ENCODE results near the gene SHTN1.

Gene SHTN1

GRCh38 chr10:116891208-116891607 is 113.8 kb downstream of the SHTN1 start:
- H3K27ac ChIP-seq: no peak overlapping the region
- no peak overlapping the region for H3K4me3 ChIP-seq
- no peak for TF ChIP-seq CTCF (IDR thresholded peaks at IDR 0.05)
- no peak for DNase-seq (ENCODE audit: low spot score)

- no peak overlapping the region for H3K4me3 ChIP-seq
- no peak overlapping the region for H3K27ac ChIP-seq
- DNase-seq (ENCODE audit: low spot score): no peak
- no peak for TF ChIP-seq CTCF (IDR thresholded peaks at IDR 0.05)
Observed at GRCh38 chr10:116889066-116889465, 115.9 kb downstream of the SHTN1 start.

- Histone ChIP-seq H3K4me3 (no peak overlapping the region), H3K27ac (no peak overlapping the region)
- DNase-seq (ENCODE audit: low spot score): no peak
- no peak for TF ChIP-seq CTCF (IDR thresholded peaks at IDR 0.05)
Observed at GRCh38 chr10:116888380-116889055, 116.5 kb downstream of the SHTN1 start.

- no peak overlapping the region for H3K27ac ChIP-seq
- no peak overlapping the region for H3K4me3 ChIP-seq
- no peak for DNase-seq (ENCODE audit: low spot score)
- TF ChIP-seq CTCF (IDR thresholded peaks at IDR 0.05): no peak
Observed at GRCh38 chr10:116886772-116887171, 118.2 kb downstream of the SHTN1 start.

- TF ChIP-seq CTCF (IDR thresholded peaks at IDR 0.05): no peak
- no peak for DNase-seq (ENCODE audit: low spot score)
- no peak overlapping the region for H3K27ac ChIP-seq
- H3K4me3 ChIP-seq: no peak overlapping the region
Observed at GRCh38 chr10:116882639-116883038, 122.3 kb downstream of the SHTN1 start.

GRCh38 chr10:116880716-116881482 is 124.1 kb downstream of the SHTN1 start:
- H3K27ac ChIP-seq: no peak overlapping the region
- H3K4me3 ChIP-seq: no peak overlapping the region
- TF ChIP-seq CTCF (IDR thresholded peaks at IDR 0.05): no peak
- no peak for DNase-seq (ENCODE audit: low spot score)

GRCh38 chr10:116879817-116880216 is 125.2 kb downstream of the SHTN1 start:
- Histone ChIP-seq H3K27ac (no peak overlapping the region), H3K4me3 (no peak overlapping the region)
- no peak for TF ChIP-seq CTCF (IDR thresholded peaks at IDR 0.05)
- DNase-seq (ENCODE audit: low spot score): no peak

Data from coronary artery (tissue), 2 donors.